PC-3 (cell line): ENCODE results near the gene CSF1. TPM values are rescaled to one million over a fixed set of nuclear protein-coding genes. Genes with fewer than 3 reads are reported as not detected.

ENCODE experiments used
- ATAC-seq: fragments of 200-7000 bp; cut with Tn5 transposase; 2 replicates; pipeline ENCODE4 v1.9.1; 2020; ENCODE audit warnings: mild to moderate bottlenecking, moderate library complexity
- BruUV-seq: library from RNA; stranded (reverse); fragments of 400-500 nt; replicated peaks from 2 replicates; lab custom pipeline; 2021; lab: Mats Ljungman, UMichigan
- CTCF ChIA-PET: fragments of 300-600 bp; sonication (Branson Sonifier 250); formaldehyde crosslinking; loops from one replicate; lab custom pipeline; 2022; ENCODE audit warnings: antibody characterized with exemption; lab: Charles Lee
- POLR2A ChIA-PET: fragments of 300-600 bp; sonication (Branson Sonifier 250); formaldehyde crosslinking; loops from one replicate; lab custom pipeline; 2022; ENCODE audit warnings: antibody characterized with exemption; ENCODE audit not compliant: unreplicated experiment; lab: Charles Lee
- DNase-seq: peaks from one replicate; pipeline ENCODE4 v3.0.0-alpha.2; 2015
- H2AFZ ChIP-seq: fragments of 300-600 bp; sonication (generic); 2 replicates; pipeline ENCODE4 v1.6.0; 2016; ENCODE audit warnings: antibody characterized with exemption, low read length
- H3F3A ChIP-seq: fragments of 300-600 bp; sonication (generic); one replicate; pipeline ENCODE4 v1.6.0; 2017; ENCODE audit warnings: antibody characterized with exemption, low read length, control low read depth, mild to moderate bottlenecking; ENCODE audit not compliant: unreplicated experiment
- H3K27ac ChIP-seq: fragments of 300-600 bp; sonication (generic); 2 replicates; pipeline ENCODE4 v1.5.1; 2016; ENCODE audit warnings: mild to moderate bottlenecking, low read length
- H3K27me3 ChIP-seq: fragments of 300-600 bp; sonication (generic); 2 replicates; pipeline ENCODE4 v1.6.1; 2016; ENCODE audit warnings: low read length, mixed read lengths
- H3K36me3 ChIP-seq: fragments of 300-600 bp; sonication (generic); 2 replicates; pipeline ENCODE4 v1.6.1; 2016; ENCODE audit warnings: low read depth, mixed run types, low read length, mixed read lengths
- H3K4me1 ChIP-seq: fragments of 300-600 bp; sonication (generic); 2 replicates; pipeline ENCODE4 v1.5.1; 2016; ENCODE audit warnings: low read length; ENCODE audit not compliant: insufficient read depth
- H3K4me2 ChIP-seq: fragments of 300-600 bp; sonication (generic); 2 replicates; pipeline ENCODE4 v1.6.0; 2016; ENCODE audit warnings: low read length
- H3K4me3 ChIP-seq: fragments of 300-600 bp; sonication (generic); 2 replicates; pipeline ENCODE4 v1.5.1; 2016; ENCODE audit warnings: mild to moderate bottlenecking, low read length, mixed read lengths
- H3K79me2 ChIP-seq: fragments of 300-600 bp; sonication (generic); 2 replicates; pipeline ENCODE4 v1.6.1; 2017; ENCODE audit warnings: low read length, mixed read lengths
- H3K9ac ChIP-seq: fragments of 300-600 bp; sonication (generic); 2 replicates; pipeline ENCODE4 v1.6.0; 2016; ENCODE audit warnings: mild to moderate bottlenecking, low read length
- H3K9me2 ChIP-seq: fragments of 300-600 bp; sonication (generic); replicated peaks from 2 replicates; pipeline ENCODE4 v1.6.1; 2016; ENCODE audit warnings: mixed run types, low read length, mixed read lengths
- H3K9me3 ChIP-seq: fragments of 300-600 bp; sonication (generic); 2 replicates; pipeline ENCODE4 v1.6.1; 2016; ENCODE audit warnings: low read length, mixed read lengths
- H4K20me1 ChIP-seq: fragments of 300-600 bp; sonication (generic); 2 replicates; pipeline ENCODE4 v1.6.1; 2016; ENCODE audit warnings: low read length, mixed read lengths
- EZH2 ChIP-seq: fragments of 300-600 bp; sonication (generic); IDR thresholded peaks from one replicate; pipeline ENCODE4 v1.6.1; 2017; ENCODE audit warnings: antibody characterized with exemption, mild to moderate bottlenecking, low read length; ENCODE audit not compliant: unreplicated experiment
- EZH2phosphoT487 ChIP-seq: fragments of 300-600 bp; sonication (generic); IDR thresholded peaks from 2 replicates; pipeline ENCODE4 v1.6.1; 2018; ENCODE audit warnings: mild to moderate bottlenecking, antibody characterized with exemption, low read length, borderline replicate concordance
- intact Hi-C: fragments of 100-400 bp; cut with micrococcal nuclease; formaldehyde crosslinking; loops from 2 replicates; pipeline ENCODE4 v1.9.0; 2023
- total RNA-seq: library from RNA; depleted of rRNA; stranded (reverse); fragments of >200 nt; gene quantifications from 2 replicates; pipeline ENCODE4 v1.2.3, GENCODE V29; 2014
- TF ChIP-seq, protein P1 (sequence below): fragments of 300-600 bp; sonication (generic); conservative IDR thresholded peaks from 2 replicates; pipeline ENCODE4 v1.5.1; 2017; ENCODE audit warnings: antibody characterized with exemption, low read depth, mild to moderate bottlenecking, low read length

CSF1 gene
- total RNA-seq, 1 experiment from 2014 or later: 2.0 TPM

DNA sequence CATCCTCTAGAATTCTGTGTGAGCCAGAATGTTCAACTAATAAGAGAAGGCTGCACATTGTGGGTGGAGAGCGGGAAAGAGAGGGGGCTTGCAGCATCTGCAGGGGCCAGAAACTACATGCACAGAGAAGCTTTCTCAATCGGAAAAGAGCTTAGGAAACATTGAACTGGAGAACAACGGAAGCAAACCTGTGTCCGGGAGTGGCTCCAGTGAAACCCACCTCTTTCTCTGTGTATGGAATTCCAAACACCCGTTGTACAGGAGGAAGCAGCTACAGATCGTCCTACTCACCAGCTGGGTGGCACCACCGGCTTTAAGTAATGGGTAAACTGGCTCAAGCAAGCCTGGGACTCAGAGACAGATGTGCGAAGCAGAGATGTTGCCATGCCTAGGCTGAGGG, 14.0 kb upstream of the CSF1 start:
- no TSS peak for BruUV-seq
- Histone ChIP-seq H3K9ac (no peak overlapping the region), H3K9me2 (no peaks in the 10 kb centered on the region), H3K4me2 (no peak overlapping the region), H2AFZ (no peak overlapping the region), H3K4me3 (no peak overlapping the region), H3K36me3 (no peaks in the 10 kb centered on the region), H3K4me1 (peaks cover 8% of the 10 kb centered on the region; the same call in 1 of the 2 replicates), H4K20me1 (no peaks in the 10 kb centered on the region), H3F3A (no peaks in the 10 kb centered on the region), H3K9me3 (no peaks in the 10 kb centered on the region), H3K79me2 (no peaks in the 10 kb centered on the region), H3K27ac (no peak overlapping the region), H3K27me3 (no peaks in the 10 kb centered on the region)
- ChIA-PET CTCF (no interaction called here), POLR2A (no interaction called here)
- ATAC-seq (no peak), DNase-seq (no peak)
- TF ChIP-seq, protein P1, sequence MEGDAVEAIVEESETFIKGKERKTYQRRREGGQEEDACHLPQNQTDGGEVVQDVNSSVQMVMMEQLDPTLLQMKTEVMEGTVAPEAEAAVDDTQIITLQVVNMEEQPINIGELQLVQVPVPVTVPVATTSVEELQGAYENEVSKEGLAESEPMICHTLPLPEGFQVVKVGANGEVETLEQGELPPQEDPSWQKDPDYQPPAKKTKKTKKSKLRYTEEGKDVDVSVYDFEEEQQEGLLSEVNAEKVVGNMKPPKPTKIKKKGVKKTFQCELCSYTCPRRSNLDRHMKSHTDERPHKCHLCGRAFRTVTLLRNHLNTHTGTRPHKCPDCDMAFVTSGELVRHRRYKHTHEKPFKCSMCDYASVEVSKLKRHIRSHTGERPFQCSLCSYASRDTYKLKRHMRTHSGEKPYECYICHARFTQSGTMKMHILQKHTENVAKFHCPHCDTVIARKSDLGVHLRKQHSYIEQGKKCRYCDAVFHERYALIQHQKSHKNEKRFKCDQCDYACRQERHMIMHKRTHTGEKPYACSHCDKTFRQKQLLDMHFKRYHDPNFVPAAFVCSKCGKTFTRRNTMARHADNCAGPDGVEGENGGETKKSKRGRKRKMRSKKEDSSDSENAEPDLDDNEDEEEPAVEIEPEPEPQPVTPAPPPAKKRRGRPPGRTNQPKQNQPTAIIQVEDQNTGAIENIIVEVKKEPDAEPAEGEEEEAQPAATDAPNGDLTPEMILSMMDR: no peak
- TF ChIP-seq EZH2 (no peak), EZH2phosphoT487 (no peak)
- intact Hi-C loops: no loop called here

DNA sequence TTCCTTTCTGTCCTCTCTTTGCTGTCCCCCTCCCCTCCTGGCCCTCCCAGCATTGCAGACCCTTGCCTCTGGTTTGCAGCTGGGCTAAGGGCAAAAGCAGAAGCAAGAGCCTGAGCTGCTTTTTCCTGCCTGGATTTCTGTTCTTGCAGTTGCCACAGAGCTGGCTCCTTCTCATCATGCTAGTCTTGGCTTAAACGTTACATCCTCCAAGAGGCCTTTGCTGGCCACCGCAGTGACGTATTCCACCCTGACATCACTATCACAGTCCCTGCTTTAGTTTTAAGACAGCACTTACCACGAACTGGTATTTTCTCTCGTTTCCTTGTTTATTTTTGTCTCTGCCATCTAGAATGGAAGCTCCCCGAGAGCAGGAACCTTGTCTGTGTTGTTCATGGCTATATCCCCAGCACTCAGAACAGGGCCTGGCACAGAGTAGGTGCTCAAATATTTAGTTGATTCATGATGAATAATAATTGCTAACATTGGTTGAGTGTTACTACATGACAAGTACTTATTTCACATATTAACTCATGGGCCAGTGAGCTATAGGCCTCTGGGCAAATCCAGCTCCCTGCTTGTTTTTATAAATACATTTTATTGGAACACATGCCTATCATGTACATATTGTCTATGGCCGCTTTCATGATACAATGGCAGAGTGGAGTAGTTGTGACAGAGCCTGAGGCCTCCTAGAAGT, 13.2 kb upstream of the CSF1 start:
- Histone ChIP-seq H3K4me2 (no peak overlapping the region), H3K9ac (no peak overlapping the region), H3K9me2 (no peaks in the 10 kb centered on the region), H3F3A (no peaks in the 10 kb centered on the region), H3K27ac (no peak overlapping the region), H3K9me3 (no peaks in the 10 kb centered on the region), H3K4me1 (peaks cover 8% of the 10 kb centered on the region; the same call in 1 of the 2 replicates), H3K36me3 (no peaks in the 10 kb centered on the region), H2AFZ (no peak overlapping the region), H3K27me3 (no peaks in the 10 kb centered on the region), H4K20me1 (no peaks in the 10 kb centered on the region), H3K79me2 (no peaks in the 10 kb centered on the region), H3K4me3 (no peak overlapping the region)
- intact Hi-C loops: no loop called here
- ATAC-seq (no peak), DNase-seq (peak; percentile 26)
- TF ChIP-seq, protein P1: no peak
- TF ChIP-seq EZH2phosphoT487 (no peak), EZH2 (no peak)
- no TSS peak for BruUV-seq
- ChIA-PET CTCF (no interaction called here), POLR2A (interaction anchor here (0.7 kb wide), 1 partner anchor 63 kb away, joined by 3 read pairs; no protein-coding TSS in a partner anchor)

DNA sequence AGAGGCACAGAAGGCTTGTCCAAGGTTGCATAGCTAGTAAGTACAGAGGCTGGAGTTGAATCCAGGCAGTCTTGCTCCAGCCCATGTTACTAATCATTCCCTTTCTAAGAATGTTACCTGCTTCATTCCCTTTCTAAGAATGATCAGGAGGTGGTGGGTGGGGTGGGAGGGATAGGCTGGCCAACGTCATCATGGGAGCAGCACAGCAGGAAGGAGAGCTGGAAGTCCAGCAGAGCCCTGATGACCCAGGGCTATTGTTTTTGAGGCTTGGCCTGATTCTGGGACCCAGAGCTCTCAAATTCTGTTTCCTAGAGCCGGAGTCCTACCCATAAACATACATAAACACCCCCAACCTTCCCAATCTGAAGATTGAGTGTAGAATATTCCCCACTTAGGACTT, 11.8 kb upstream of the CSF1 start:
- POLR2A ChIA-PET: no interaction called here
- H3K9ac ChIP-seq: no peak overlapping the region
- H3K9me2 ChIP-seq: no peaks in the 10 kb centered on the region
- ATAC-seq: no peak
- DNase-seq: no peak
- CTCF ChIA-PET: no interaction called here
- H3K79me2 ChIP-seq: no peaks in the 10 kb centered on the region
- H4K20me1 ChIP-seq: no peaks in the 10 kb centered on the region
- no peaks in the 10 kb centered on the region for H3K27me3 ChIP-seq
- H3F3A ChIP-seq: no peaks in the 10 kb centered on the region
- H3K4me3 ChIP-seq: no peak overlapping the region
- H3K4me2 ChIP-seq: no peak overlapping the region
- no peaks in the 10 kb centered on the region for H3K36me3 ChIP-seq
- no peak overlapping the region for H3K27ac ChIP-seq
- TF ChIP-seq EZH2 (no peak), EZH2phosphoT487 (no peak)
- TF ChIP-seq, protein P1: no peak
- no peak overlapping the region for H2AFZ ChIP-seq
- intact Hi-C loops: no loop called here
- H3K4me1 ChIP-seq: peaks cover 8% of the 10 kb centered on the region; the same call in 1 of the 2 replicates
- BruUV-seq: no TSS peak
- no peaks in the 10 kb centered on the region for H3K9me3 ChIP-seq
